GM15510 (cell line): ENCODE measurements around the gene MRPL32.

ENCODE experiments used
- POLR2A ChIP-seq: IDR thresholded peaks from 3 replicates; pipeline ENCODE4 v1.6.1; 2011; ENCODE audit warnings: borderline replicate concordance; ENCODE audit not compliant: insufficient read length; ENCODE audit errors: extremely low read depth

The MRPL32 gene

GRCh38 chr7:42947521-42947920 is 15.3 kb downstream of the MRPL32 start:
- TF ChIP-seq POLR2A: no peak

GRCh38 chr7:42950417-42950816 is 18.2 kb downstream of the MRPL32 start:
- TF ChIP-seq POLR2A: no peak

GRCh38 chr7:42952328-42952727 is 20.2 kb downstream of the MRPL32 start:
- TF ChIP-seq POLR2A: no peak

GRCh38 chr7:42953994-42954393 is 21.8 kb downstream of the MRPL32 start:
- no peak for TF ChIP-seq POLR2A

- TF ChIP-seq POLR2A: no peak
Observed at GRCh38 chr7:42956062-42956461, 23.9 kb downstream of the MRPL32 start.

GRCh38 chr7:42959549-42959948 is 27.4 kb downstream of the MRPL32 start:
- TF ChIP-seq POLR2A: no peak

GRCh38 chr7:42960762-42961161 is 28.6 kb downstream of the MRPL32 start:
- TF ChIP-seq POLR2A: no peak

- TF ChIP-seq POLR2A: no peak
Observed at GRCh38 chr7:42961170-42961569, 29.0 kb downstream of the MRPL32 start.

GRCh38 chr7:42964293-42964692 is 32.1 kb downstream of the MRPL32 start:
- no peak for TF ChIP-seq POLR2A

- TF ChIP-seq POLR2A: no peak
Observed at GRCh38 chr7:42964849-42965805, 33.0 kb downstream of the MRPL32 start.

GRCh38 chr7:42967391-42967790 is 35.2 kb downstream of the MRPL32 start:
- TF ChIP-seq POLR2A: no peak

- TF ChIP-seq POLR2A: no peak
Observed at GRCh38 chr7:42972699-42973500, 40.7 kb downstream of the MRPL32 start.

GRCh38 chr7:42976371-42976770 is 44.2 kb downstream of the MRPL32 start:
- no peak for TF ChIP-seq POLR2A

GRCh38 chr7:42978496-42978895 is 46.3 kb downstream of the MRPL32 start:
- no peak for TF ChIP-seq POLR2A

- no peak for TF ChIP-seq POLR2A
Observed at GRCh38 chr7:42980084-42980483, 47.9 kb downstream of the MRPL32 start.
